A549 (cell line): Measurements from ENCODE around the gene KRTAP16-1.

Source experiments
- CBX8 ChIP-seq: fragments of 200-600 bp; sonication (generic); IDR thresholded peaks from 2 replicates; pipeline ENCODE4 v1.6.1; 2016
- MAFK ChIP-seq: fragments of 450-650 bp; IDR thresholded peaks from 2 replicates; pipeline ENCODE4 v1.6.1; 2014; ENCODE audit not compliant: partially characterized antibody
- MAZ ChIP-seq: fragments of 150-350 bp; IDR thresholded peaks from 2 replicates; pipeline ENCODE4 v1.6.1; 2014; ENCODE audit warnings: antibody characterized with exemption, low read depth, low read length, borderline replicate concordance
- POLR2A ChIP-seq: IDR thresholded peaks from 2 replicates; pipeline ENCODE4 v1.6.1; 2012; ENCODE audit warnings: mild to moderate bottlenecking, low read length
- RAD21 ChIP-seq, 2 experiments: fragments of >200 bp in 1 of 2; sonication (Bioruptor Twin) in 1 of 2; formaldehyde crosslinking in 1 of 2; IDR thresholded peaks in 1 of 2; conservative IDR thresholded peaks in 1 of 2; 2 replicates in 1 of 2; 3 replicates in 1 of 2; pipeline ENCODE4 v1.6.1; 2012 to 2018; ENCODE audit warnings: inconsistent platforms in 1 of 2
- RFX5 ChIP-seq: fragments of 450-650 bp; IDR thresholded peaks from 2 replicates; pipeline ENCODE4 v1.7.1; 2014; ENCODE audit warnings: antibody characterized with exemption, mild to moderate bottlenecking, moderate library complexity
- SMC3 ChIP-seq: fragments of >200 bp; sonication (Bioruptor Twin); formaldehyde crosslinking; IDR thresholded peaks from 3 replicates; pipeline ENCODE4 v1.6.1; 2018; ENCODE audit warnings: inconsistent platforms
- SREBF2 ChIP-seq: fragments of 450-650 bp; IDR thresholded peaks from 2 replicates; pipeline ENCODE4 v1.6.1; 2014; ENCODE audit warnings: mild to moderate bottlenecking, moderate library complexity
- TF ChIP-seq, protein P1 (sequence below): fragments of >200 bp; sonication (Bioruptor Twin); formaldehyde crosslinking; IDR thresholded peaks from 3 replicates; pipeline ENCODE4 v1.5.1; 2016
- TF ChIP-seq, protein P2 (sequence below): fragments of 200-600 bp; sonication (generic); IDR thresholded peaks from 2 replicates; pipeline ENCODE4 v1.6.1; 2016; ENCODE audit warnings: antibody characterized with exemption, mild to moderate bottlenecking, moderate library complexity

DNA sequence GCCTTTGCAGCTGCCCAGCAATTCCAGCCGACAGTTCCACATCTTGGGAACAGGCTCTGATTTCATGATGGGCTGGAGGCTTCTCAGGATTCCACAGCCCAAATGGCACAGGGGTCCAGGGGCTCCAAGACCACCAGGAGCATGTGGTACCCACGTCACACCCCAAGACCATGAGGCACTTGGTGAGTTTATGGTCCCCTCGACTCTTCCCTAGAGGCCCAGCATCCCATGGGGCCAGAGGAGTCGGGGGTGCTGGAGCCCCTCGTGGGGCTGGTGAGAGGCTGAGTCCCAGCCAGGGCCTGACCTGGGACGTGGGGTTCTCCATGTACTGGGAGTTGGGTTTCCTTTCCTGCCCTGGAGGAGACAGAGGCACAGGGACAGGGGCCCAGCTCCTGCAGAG, 16.5 kb upstream of the KRTAP16-1 start:
- TF ChIP-seq MAZ, result no peak
- no peak for TF ChIP-seq RFX5
- TF ChIP-seq, protein P1, sequence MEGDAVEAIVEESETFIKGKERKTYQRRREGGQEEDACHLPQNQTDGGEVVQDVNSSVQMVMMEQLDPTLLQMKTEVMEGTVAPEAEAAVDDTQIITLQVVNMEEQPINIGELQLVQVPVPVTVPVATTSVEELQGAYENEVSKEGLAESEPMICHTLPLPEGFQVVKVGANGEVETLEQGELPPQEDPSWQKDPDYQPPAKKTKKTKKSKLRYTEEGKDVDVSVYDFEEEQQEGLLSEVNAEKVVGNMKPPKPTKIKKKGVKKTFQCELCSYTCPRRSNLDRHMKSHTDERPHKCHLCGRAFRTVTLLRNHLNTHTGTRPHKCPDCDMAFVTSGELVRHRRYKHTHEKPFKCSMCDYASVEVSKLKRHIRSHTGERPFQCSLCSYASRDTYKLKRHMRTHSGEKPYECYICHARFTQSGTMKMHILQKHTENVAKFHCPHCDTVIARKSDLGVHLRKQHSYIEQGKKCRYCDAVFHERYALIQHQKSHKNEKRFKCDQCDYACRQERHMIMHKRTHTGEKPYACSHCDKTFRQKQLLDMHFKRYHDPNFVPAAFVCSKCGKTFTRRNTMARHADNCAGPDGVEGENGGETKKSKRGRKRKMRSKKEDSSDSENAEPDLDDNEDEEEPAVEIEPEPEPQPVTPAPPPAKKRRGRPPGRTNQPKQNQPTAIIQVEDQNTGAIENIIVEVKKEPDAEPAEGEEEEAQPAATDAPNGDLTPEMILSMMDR, result no peak
- TF ChIP-seq POLR2A, result no peak
- TF ChIP-seq SMC3, result no peak
- TF ChIP-seq CBX8, result no peak
- TF ChIP-seq SREBF2, result no peak
- no peak for TF ChIP-seq RAD21 (conservative IDR thresholded peaks at IDR 0.05 in 1 of 2, IDR thresholded peaks at IDR 0.05 in 1 of 2)
- TF ChIP-seq, protein P2, sequence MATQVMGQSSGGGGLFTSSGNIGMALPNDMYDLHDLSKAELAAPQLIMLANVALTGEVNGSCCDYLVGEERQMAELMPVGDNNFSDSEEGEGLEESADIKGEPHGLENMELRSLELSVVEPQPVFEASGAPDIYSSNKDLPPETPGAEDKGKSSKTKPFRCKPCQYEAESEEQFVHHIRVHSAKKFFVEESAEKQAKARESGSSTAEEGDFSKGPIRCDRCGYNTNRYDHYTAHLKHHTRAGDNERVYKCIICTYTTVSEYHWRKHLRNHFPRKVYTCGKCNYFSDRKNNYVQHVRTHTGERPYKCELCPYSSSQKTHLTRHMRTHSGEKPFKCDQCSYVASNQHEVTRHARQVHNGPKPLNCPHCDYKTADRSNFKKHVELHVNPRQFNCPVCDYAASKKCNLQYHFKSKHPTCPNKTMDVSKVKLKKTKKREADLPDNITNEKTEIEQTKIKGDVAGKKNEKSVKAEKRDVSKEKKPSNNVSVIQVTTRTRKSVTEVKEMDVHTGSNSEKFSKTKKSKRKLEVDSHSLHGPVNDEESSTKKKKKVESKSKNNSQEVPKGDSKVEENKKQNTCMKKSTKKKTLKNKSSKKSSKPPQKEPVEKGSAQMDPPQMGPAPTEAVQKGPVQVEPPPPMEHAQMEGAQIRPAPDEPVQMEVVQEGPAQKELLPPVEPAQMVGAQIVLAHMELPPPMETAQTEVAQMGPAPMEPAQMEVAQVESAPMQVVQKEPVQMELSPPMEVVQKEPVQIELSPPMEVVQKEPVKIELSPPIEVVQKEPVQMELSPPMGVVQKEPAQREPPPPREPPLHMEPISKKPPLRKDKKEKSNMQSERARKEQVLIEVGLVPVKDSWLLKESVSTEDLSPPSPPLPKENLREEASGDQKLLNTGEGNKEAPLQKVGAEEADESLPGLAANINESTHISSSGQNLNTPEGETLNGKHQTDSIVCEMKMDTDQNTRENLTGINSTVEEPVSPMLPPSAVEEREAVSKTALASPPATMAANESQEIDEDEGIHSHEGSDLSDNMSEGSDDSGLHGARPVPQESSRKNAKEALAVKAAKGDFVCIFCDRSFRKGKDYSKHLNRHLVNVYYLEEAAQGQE, result no peak
- no peak for TF ChIP-seq MAFK
